Activated CD8-positive, alpha-beta memory T cell treated with anti-CD3 and anti-CD28 coated beads for 1 hour (primary cell): Measurements from ENCODE around the gene CCL19.

Source experiments
- DNase-seq, 2 donors: peaks; one replicate each; pipeline ENCODE4 v3.0.0-alpha.2; 2020; ENCODE audit warnings: low read depth in 1 of 2; ENCODE audit errors: extremely low read depth in 1 of 2

CCL19 gene

GRCh38 chr9:34642679-34643078 is 48.4 kb downstream of the CCL19 start:
- DNase-seq = no peak
